A375 (cell line): ENCODE results near the gene CA14. TPM values are rescaled to one million over a fixed set of nuclear protein-coding genes. Genes with fewer than 3 reads are reported as not detected.

Experiments
- small RNA-seq: library from RNA; depleted of rRNA; stranded (forward); fragments of <200 nt; gene quantifications from one replicate; pipeline ENCODE3, GENCODE V24; 2014
- total RNA-seq: library from RNA; depleted of rRNA; stranded (reverse); fragments of >200 nt; shearing (Covaris generic); gene quantifications from 2 replicates; pipeline ENCODE4 v1.2.3, GENCODE V29; 2014; rRNA removed

Gene CA14
- total RNA-seq, result not detected in 2 replicates

DNA sequence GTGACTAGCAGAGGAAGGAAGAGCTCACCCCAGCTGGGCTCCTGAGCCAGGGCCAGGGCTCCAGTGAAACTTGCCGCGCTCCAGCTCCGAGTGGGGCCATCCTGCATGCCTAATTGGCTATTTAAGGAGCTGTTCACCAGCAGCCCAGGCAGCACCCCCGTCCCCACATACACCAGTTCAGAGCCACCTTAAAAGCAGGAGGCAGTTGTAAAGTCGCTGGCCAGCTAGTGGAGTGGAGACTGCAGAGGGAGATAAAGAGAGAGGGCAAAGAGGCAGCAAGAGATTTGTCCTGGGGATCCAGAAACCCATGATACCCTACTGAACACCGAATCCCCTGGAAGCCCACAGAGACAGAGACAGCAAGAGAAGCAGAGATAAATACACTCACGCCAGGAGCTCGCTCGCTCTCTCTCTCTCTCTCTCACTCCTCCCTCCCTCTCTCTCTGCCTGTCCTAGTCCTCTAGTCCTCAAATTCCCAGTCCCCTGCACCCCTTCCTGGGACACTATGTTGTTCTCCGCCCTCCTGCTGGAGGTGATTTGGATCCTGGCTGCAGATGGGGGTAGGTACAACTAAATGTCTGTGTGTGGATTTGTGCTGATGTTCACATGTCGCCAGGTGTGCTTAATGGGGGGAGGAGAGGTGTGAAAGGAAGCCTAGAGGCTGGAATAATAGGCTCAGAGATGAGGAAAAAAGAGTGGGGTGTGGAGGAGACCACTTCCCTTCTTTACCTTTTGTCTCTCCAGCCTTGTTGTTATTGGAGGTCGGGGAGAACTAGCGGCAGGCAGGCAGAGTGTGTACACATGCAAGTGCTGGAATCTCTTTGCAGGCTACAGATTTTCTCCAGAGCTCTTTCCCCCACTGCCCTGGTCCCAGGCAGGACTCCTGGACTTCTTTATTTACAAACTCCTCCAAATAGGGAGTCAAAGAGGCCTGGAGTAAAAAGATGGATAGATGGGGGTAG, at the start of gene CA14:
Gene CA14 (plus strand): TSS at position 151 of the 962 bp plus-strand sequence. CDS start 355 bp downstream, at position 506.

GRCh38 chr1:150235852-150236613, 21.5 kb upstream of the CA14 start, which contains the start of gene ANP32E:
TSS of gene ANP32E (minus strand) at chr1:150236112. CDS start at chr1:150235786, 326 bp downstream.

DNA sequence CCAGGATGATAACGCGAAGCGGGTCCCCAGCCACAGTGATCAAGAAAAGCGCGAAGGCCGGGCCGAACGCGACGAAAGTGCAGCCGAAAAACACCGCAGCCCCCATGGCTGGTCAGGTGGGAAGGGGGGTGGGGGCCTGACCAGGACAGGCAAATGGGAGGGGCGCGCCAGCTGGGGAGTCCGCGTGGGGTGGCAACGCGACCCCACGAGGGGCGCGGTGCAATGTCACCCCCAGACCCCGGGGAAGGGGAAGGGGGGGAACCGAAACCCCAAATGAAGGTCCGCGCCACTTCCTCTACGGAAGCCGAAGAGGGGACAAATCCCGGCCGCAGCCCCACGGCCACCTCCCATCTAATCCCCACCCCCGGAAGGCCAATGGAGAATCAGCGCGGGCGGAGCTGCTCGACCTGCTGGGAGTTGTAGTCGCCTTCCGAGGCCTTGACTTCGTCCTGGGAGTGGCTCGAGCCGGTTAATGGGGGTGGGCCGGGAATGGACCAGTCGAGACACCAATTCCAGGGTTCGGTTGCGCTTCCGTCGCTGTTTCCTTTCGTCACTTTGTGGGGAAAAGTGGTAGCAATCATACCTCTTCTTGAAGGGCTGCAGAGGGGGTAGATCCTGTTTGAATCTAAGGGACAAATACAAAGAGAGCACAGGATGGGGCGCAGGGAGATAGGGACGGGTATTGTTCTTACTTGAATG, 11.3 kb downstream of the CA14 start, which contains the start of gene APH1A:
Gene APH1A (minus strand): TSS at position 312 of the 699 bp plus-strand sequence. CDS start 206 bp downstream, at position 106.

GRCh38 chr1:150281758-150282557, 24.4 kb downstream of the CA14 start, which contains the start of gene CIART:
TSS of gene CIART (plus strand) at chr1:150282554. CDS start at chr1:150283268, 714 bp downstream.

DNA sequence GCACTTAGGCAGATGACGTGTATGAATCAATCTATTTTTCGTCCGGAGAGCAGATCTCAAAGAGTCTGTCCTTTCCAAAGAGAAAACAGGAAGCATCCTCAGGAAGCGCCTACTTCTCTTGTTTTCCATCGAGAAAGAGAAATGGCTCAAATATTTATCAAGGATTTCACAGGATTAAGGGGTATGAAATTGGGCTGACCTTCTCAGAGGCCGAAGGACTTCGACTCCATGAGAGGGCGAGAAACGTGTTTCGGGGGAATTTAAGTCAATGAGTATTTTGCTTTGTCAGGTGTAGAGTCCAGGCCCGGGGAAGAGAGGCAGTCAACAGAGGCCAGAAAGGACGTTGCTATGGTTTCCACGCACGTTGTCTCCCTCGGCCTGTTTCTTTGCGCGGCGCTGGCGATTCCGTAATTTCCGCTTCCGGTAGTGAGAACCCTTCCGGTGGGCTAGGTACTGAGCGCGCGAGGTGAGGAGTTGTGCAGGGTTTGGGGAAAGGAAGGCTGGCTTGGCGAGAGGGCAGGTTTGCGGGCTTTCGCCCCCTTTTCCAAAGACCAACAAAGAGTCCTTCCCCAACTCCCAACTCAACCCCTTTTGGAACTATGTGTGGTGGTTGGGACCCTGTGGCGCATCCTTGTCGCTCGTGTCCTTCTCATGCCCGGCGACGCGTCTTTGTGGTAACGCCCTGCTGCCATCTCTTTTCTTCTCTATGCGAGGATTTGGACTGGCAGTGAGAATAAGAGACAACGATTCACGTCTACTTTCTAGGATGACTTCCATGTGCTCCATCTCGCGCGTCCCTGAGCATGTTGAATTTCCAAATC, 36.1 kb downstream of the CA14 start, which contains the start of gene MRPS21:
Gene MRPS21 (plus strand): TSS at position 429 of the 821 bp plus-strand sequence. CDS start 506 bp downstream, outside the sequence.

Small RNA genes within 50 kb of the gene (small RNA-seq; reads per million reads assigned to genes)
- gene RN7SL480P (not detected), gene RNU2-17P (0.84 reads per million, percentile 49 among the genes with 10 or more reads in this experiment)

Other genes with a start within 250 kb of the CA14 start
- gene OTUD7B, start 247.0 kb upstream of the CA14 start, total RNA-seq, result 16.3 and 16.9 TPM in 2 replicates
- gene VPS45, start 190.0 kb upstream of the CA14 start, total RNA-seq, result 26.6 and 31.1 TPM in 2 replicates
- 19.2 and 27.2 TPM in 2 replicates for gene PLEKHO1, start 107.9 kb upstream of the CA14 start, total RNA-seq
- 40.7 and 48.8 TPM in 2 replicates for gene ANP32E, start 21.7 kb upstream of the CA14 start, total RNA-seq
- gene APH1A, start 11.2 kb downstream of the CA14 start, total RNA-seq, result 121 and 123 TPM in 2 replicates
- 1.1 and 4.1 TPM in 2 replicates for gene C1orf54, start 15.0 kb downstream of the CA14 start, total RNA-seq
- gene CIART, start 24.8 kb downstream of the CA14 start, total RNA-seq, result 0.26 and 0.40 TPM in 2 replicates
- 129 and 137 TPM in 2 replicates for gene MRPS21, start 36.1 kb downstream of the CA14 start, total RNA-seq
- 69.6 and 77.3 TPM in 2 replicates for gene PRPF3, start 63.8 kb downstream of the CA14 start, total RNA-seq
- gene RPRD2, start 106.4 kb downstream of the CA14 start, total RNA-seq, result 13.9 and 14.1 TPM in 2 replicates
- gene TARS2, start 229.6 kb downstream of the CA14 start, total RNA-seq, result 35.7 and 40.2 TPM in 2 replicates